Endothelial cell (in vitro differentiated cells): ENCODE data around the gene SLC22A23. TPM values are rescaled to one million over a fixed set of nuclear protein-coding genes. Genes with fewer than 3 reads are reported as not detected.

Source experiments
- DNase-seq: peaks from one replicate; pipeline ENCODE4 v3.0.0; 2021; ENCODE audit warnings: low spot score
- H3K27ac Mint-ChIP-seq: one replicate; pipeline ENCODE4 v1.8.0; 2021; ENCODE audit warnings: mixed read lengths, inconsistent platforms; ENCODE audit not compliant: unreplicated experiment
- H3K27me3 Mint-ChIP-seq: one replicate; pipeline ENCODE4 v1.8.0; 2021; ENCODE audit warnings: mild to moderate bottlenecking, moderate library complexity, mixed read lengths, inconsistent platforms; ENCODE audit not compliant: unreplicated experiment
- H3K36me3 Mint-ChIP-seq: one replicate; pipeline ENCODE4 v1.8.0; 2021; ENCODE audit warnings: mild to moderate bottlenecking, low read depth, mixed read lengths, inconsistent platforms; ENCODE audit not compliant: unreplicated experiment
- H3K4me1 Mint-ChIP-seq: one replicate; pipeline ENCODE4 v1.8.0; 2021; ENCODE audit warnings: mild to moderate bottlenecking, mixed read lengths, inconsistent platforms; ENCODE audit not compliant: unreplicated experiment
- H3K4me3 Mint-ChIP-seq: one replicate; pipeline ENCODE4 v1.8.0; 2021; ENCODE audit warnings: mild to moderate bottlenecking, mixed read lengths, inconsistent platforms; ENCODE audit not compliant: unreplicated experiment
- H3K9me3 Mint-ChIP-seq: one replicate; pipeline ENCODE4 v1.8.0; 2021; ENCODE audit warnings: mixed read lengths, inconsistent platforms; ENCODE audit not compliant: unreplicated experiment
- CTCF ChIP-seq: fragments of 200-600 bp; sonication (generic); IDR thresholded peaks from one replicate; pipeline ENCODE4 v1.5.0; 2021; ENCODE audit warnings: antibody characterized with exemption; ENCODE audit not compliant: unreplicated experiment
- total RNA-seq: library from RNA; stranded (reverse); fragmentation: NEBNext Ultra II Directional; extraction: Animal tissue kit (Norgen Biotek cat#: 25700); gene quantifications from one replicate; pipeline ENCODE4 v1.2.1, GENCODE V29; 2021; ENCODE audit not compliant: unreplicated experiment

SLC22A23 gene
- total RNA-seq, 1 donor from 2014 or later, result 72.7 TPM

GRCh38 chr6:3425574-3425973 is 31.3 kb downstream of the SLC22A23 start:
- Mint-ChIP-seq H3K4me1 (peaks cover 38% of the 10 kb centered on the region), H3K27me3 (peaks cover 2% of the 10 kb centered on the region), H3K36me3 (peaks cover 7% of the 10 kb centered on the region), H3K9me3 (no peaks in the 10 kb centered on the region), H3K4me3 (no peak overlapping the region), H3K27ac (no peak overlapping the region)
- DNase-seq, result no peak
- no peak for TF ChIP-seq CTCF

GRCh38 chr6:3424185-3424927 is 32.5 kb downstream of the SLC22A23 start:
- H3K4me3 Mint-ChIP-seq, result no peak overlapping the region

GRCh38 chr6:3423439-3424184 is 33.2 kb downstream of the SLC22A23 start:
- DNase-seq, result no peak
- no peak for TF ChIP-seq CTCF
- Mint-ChIP-seq H3K36me3 (no peaks in the 10 kb centered on the region), H3K4me1 (peaks cover 33% of the 10 kb centered on the region), H3K27me3 (peaks cover 2% of the 10 kb centered on the region), H3K27ac (no peak overlapping the region), H3K9me3 (no peaks in the 10 kb centered on the region), H3K4me3 (no peak overlapping the region)

More at GRCh38 chr6:3424185-3424927, 32.5 kb downstream of the SLC22A23 start:
- no peak for DNase-seq
- Mint-ChIP-seq H3K36me3 (peaks cover 2% of the 10 kb centered on the region), H3K4me1 (peaks cover 33% of the 10 kb centered on the region), H3K27ac (no peak overlapping the region), H3K9me3 (no peaks in the 10 kb centered on the region), H3K27me3 (peaks cover 2% of the 10 kb centered on the region)
- TF ChIP-seq CTCF, result no peak

GRCh38 chr6:3422435-3423070 is 34.3 kb downstream of the SLC22A23 start:
- no peaks in the 10 kb centered on the region for H3K9me3 Mint-ChIP-seq
- H3K4me1 Mint-ChIP-seq, result peaks cover 28% of the 10 kb centered on the region
- no peaks in the 10 kb centered on the region for H3K36me3 Mint-ChIP-seq
- DNase-seq, result no peak
- no peak overlapping the region for H3K4me3 Mint-ChIP-seq
- H3K27me3 Mint-ChIP-seq, result peaks cover 2% of the 10 kb centered on the region
- no peak overlapping the region for H3K27ac Mint-ChIP-seq
- TF ChIP-seq CTCF, result no peak
